ENCODE results near the gene CORO1C. TPM values are rescaled to one million over a fixed set of nuclear protein-coding genes. Genes with fewer than 3 reads are reported as not detected.

CORO1C gene
- total RNA-seq, 1 donor from 2014 or later, result 269 TPM

- no peak for DNase-seq (ENCODE audit: low spot score)
These were observed 3.2 kb downstream of the CORO1C start for GRCh38 chr12:108727868-108728735.

- DNase-seq (ENCODE audit: low spot score), result no peak
These were observed 4.2 kb downstream of the CORO1C start for GRCh38 chr12:108727161-108727560.

- no peak for DNase-seq (ENCODE audit: low spot score)
These were observed 6.5 kb downstream of the CORO1C start for GRCh38 chr12:108724890-108725151.

GRCh38 chr12:108724054-108724889 is 7.0 kb downstream of the CORO1C start:
- DNase-seq (ENCODE audit: low spot score), result no peak

GRCh38 chr12:108722992-108723766 is 8.1 kb downstream of the CORO1C start:
- no peak for DNase-seq (ENCODE audit: low spot score)

- DNase-seq (ENCODE audit: low spot score), result no peak
These were observed 8.9 kb downstream of the CORO1C start for GRCh38 chr12:108722463-108722862.

GRCh38 chr12:108721824-108722223 is 9.5 kb downstream of the CORO1C start:
- no peak for DNase-seq (ENCODE audit: low spot score)

- DNase-seq (ENCODE audit: low spot score), result no peak
These were observed 10.4 kb downstream of the CORO1C start for GRCh38 chr12:108720757-108721514.

- DNase-seq (ENCODE audit: low spot score), result no peak
These were observed 14.1 kb downstream of the CORO1C start for GRCh38 chr12:108717243-108717642.

- DNase-seq (ENCODE audit: low spot score), result no peak
These were observed 16.5 kb downstream of the CORO1C start for GRCh38 chr12:108714866-108715265.

- no peak for DNase-seq (ENCODE audit: low spot score)
These were observed 17.8 kb downstream of the CORO1C start for GRCh38 chr12:108713471-108713870.

- DNase-seq (ENCODE audit: low spot score), result no peak
These were observed 18.5 kb downstream of the CORO1C start for GRCh38 chr12:108712925-108713203.

- DNase-seq (ENCODE audit: low spot score), result no peak
These were observed 19.0 kb downstream of the CORO1C start for GRCh38 chr12:108712165-108712924.

- no peak for DNase-seq (ENCODE audit: low spot score)
These were observed 19.7 kb downstream of the CORO1C start for GRCh38 chr12:108711489-108712164.

GRCh38 chr12:108709697-108710096 is 21.6 kb downstream of the CORO1C start:
- DNase-seq (ENCODE audit: low spot score), result no peak

- DNase-seq (ENCODE audit: low spot score), result no peak
These were observed 26.8 kb downstream of the CORO1C start for GRCh38 chr12:108704527-108704926.

- DNase-seq (ENCODE audit: low spot score), result no peak
These were observed 28.6 kb downstream of the CORO1C start for GRCh38 chr12:108702595-108703320.

GRCh38 chr12:108701779-108702441 is 29.4 kb downstream of the CORO1C start:
- DNase-seq (ENCODE audit: low spot score), result peak; percentile 62

All from umbilical cord (tissue), 2 donors.